Nucleus accumbens (tissue), 56 donors: ENCODE measurements around the gene RGS7.
"Not testable (repeated sequence)": the region's sequence is repeated elsewhere in the genome, so short reads cannot be mapped to it uniquely, and the experiment has no call there.

Source experiments
- DNase-seq, 56 donors: peaks; one replicate each; lab custom pipeline; 2025; lab: John Stamatoyannopoulos, UW

Gene RGS7

GRCh38 chr1:240942901-240943300 is 414.1 kb downstream of the RGS7 start:
- no peak for DNase-seq

GRCh38 chr1:240941701-240942370 is 415.2 kb downstream of the RGS7 start:
- no peak for DNase-seq

- no peak for DNase-seq
These were observed 419.9 kb downstream of the RGS7 start for GRCh38 chr1:240936911-240937668.

DNA sequence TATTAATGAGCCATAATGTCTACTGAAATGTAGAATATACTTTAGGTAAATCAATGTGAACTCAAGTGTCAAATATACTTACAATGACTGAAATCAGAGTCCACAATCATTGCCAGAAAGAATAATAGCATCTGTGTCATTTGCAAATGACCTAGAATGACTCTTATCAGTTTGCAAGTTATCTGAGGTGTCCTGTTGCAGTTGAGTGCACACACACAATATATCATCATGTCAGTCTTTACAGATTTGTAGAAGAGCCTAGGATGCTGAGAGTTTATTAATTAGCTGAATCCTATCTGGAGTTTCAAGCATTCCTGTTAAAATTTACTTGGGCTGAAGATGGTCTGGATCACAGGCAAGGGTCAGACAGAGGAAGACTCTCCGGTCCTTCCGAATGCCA is 421.1 kb downstream of the RGS7 start:
- no peak for DNase-seq

GRCh38 chr1:240931031-240931430 is 426.0 kb downstream of the RGS7 start:
- no peak for DNase-seq

GRCh38 chr1:240928265-240928664 is 428.7 kb downstream of the RGS7 start:
- no peak for DNase-seq

- no peak for DNase-seq
These were observed 429.2 kb downstream of the RGS7 start for GRCh38 chr1:240927821-240928220.

- DNase-seq: no peak
These were observed 431.7 kb downstream of the RGS7 start for GRCh38 chr1:240925273-240925672.

DNA sequence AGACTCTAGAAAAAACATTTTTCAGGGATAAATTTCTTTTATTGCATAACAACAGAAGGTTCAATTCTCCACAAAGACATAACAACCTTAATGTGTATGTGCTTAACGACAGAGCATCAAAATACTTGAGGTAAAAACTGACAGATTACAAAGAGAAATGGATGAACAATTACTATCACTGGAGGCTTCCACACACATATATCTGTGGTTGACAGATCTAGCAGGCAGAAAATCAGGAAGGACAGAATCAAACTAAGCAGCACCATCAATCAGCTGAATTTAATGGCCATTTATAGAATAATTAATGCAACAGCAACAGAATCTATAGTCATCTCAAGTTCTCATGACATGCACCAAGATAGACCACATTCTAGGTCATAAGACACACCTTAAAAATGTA is 439.0 kb downstream of the RGS7 start:
- DNase-seq: no peak

DNA sequence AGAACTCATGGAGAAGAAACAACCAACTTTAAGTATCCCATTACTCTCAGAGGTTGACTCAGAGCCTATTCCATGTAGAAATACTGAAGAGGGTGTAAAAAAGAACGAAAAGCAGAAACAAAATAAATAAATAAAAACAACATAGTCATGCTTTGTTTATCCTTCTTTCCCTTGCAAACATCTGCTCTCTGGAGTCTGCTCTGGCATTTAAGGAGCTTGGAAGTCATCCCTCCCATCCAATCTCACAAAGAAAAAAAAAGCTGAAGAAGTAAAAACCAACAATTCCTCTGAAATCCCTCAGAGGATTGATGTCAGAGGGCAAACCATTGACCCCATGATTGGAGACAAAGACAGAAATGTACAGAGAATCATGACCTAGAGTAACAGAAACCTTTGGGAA is 442.5 kb downstream of the RGS7 start:
- DNase-seq: no peak

GRCh38 chr1:240912821-240913220 is 444.2 kb downstream of the RGS7 start:
- no peak for DNase-seq

GRCh38 chr1:240909701-240910457 is 447.1 kb downstream of the RGS7 start:
- DNase-seq: no peak

DNA sequence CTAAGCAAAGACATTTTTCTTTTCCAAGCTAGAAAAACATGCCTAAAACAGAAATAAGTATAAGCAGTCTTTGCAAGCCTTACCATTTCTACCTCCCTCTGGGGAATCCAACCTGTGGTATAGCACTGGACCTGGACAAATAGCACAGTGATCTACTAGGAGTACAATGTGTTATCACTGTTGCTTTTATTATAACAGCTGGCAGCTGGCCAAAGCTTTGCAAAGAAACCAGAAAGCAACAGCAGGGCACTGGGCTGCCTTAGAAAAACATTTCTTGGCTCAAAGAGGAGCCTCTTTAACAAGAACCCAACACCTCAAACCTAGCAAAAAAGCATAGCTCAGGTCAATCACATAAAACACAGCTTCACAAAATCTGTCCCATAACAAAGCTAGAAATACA is 450.5 kb downstream of the RGS7 start:
- no peak for DNase-seq

GRCh38 chr1:240905225-240905765 is 451.7 kb downstream of the RGS7 start:
- DNase-seq: no peak

- DNase-seq: not testable (repeated sequence)
These were observed 461.6 kb downstream of the RGS7 start for GRCh38 chr1:240895424-240895823.

DNA sequence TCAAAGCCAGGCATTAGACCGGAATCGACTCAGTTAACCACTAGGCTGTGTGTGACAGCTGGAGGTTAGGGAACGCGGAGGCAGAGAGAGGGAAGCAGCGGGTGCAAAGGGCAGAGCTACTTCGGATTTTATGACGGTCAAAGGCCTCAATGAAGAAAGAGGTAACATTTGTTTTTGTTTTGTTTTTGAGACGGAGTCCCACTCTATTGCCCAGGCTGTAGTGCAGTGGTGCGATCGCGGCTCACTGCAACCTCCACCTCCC is 468.3 kb downstream of the RGS7 start:
- no peak for DNase-seq

DNA sequence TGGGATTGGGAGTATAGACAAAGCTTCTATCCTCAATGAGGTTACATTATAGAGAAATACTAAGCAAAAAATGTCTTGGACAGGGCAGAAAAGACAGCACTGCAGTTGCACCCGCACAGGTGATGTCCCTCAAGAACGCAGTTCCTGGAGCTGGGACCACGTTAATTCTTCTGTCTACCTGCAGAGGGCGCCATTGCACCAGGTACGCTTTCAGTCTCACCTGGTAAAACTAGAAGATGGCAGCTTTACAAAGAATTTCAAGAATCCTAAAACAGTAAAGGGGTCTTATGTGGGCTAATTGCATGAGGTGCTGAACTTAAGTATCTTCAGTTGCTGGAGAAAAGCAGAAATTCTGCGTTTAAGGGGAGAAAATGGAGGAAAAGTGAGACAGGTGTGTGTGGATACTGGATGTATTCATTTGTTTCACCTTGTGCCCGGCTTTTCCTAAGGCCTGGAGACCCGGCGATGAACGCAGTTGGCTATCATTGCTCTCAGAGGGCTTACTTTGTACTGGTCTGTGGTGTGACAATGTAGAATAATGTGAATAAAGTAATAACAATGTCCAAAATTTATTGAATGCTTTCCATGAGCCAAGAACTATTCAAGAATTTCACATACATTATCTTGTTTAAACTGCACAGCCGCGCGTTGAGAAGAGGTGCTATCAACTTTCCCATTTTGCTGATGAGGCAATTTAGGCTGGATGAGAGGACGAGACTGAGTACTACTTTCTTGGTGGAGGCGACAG is 468.8 kb downstream of the RGS7 start:
- peak in 10 of 56 donors; percentile 1 to 31 (median 4) for DNase-seq

GRCh38 chr1:240883490-240883889 is 473.5 kb downstream of the RGS7 start:
- DNase-seq: no peak

DNA sequence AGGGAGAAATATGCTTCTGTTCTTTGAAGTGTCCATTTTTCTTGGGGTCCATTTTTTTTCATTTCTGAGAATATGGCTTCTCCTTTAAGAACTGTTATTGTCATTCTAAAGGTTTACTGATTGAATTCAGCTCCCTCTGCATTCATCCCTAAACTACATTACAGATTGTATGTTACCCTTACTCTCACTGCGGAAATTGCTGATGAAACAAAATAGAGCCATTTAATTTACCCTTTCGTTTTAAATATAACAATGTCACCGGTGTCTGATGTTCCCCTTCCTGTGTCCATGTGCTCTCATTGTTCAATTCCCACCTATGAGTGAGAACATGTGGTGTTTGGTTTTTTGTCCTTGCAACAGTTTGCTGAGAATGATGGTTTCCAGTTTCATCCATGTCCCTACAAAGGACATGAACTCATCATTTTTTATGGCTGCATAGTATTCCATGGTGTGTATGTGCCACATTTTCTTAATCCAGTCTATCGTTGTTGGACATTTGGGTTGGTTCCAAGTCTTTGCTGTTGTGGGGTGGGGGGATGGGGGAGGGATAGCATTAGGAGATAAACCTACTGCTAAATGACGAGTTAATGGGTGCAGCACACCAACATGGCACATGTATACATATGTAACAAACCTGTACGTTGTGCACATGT is 474.2 kb downstream of the RGS7 start:
- DNase-seq: not testable (repeated sequence)

DNA sequence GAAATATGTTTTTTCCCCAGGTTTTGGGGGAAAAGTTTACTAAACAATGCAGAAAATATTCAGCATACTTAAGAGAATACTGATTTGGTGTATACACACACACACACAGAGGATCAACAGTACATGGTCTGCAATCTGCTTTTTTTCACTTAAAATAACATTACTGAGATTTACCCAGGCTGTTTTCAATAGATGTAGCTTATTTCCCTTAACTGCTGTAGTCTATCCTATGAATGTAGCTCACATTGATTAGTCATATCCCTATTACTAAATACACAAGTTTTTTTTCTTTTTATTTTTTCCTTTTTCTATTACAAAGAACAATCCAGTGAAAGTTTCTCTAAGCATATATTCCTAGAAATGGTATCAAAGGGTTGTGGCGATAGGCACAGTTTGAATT is 478.4 kb downstream of the RGS7 start:
- no peak for DNase-seq
